HG03521 (cell line): ENCODE results near the gene ARHGAP24.
A peak's percentile ranks its signal among the peaks of the same experiment; 100 is the strongest.

Source experiments
- ATAC-seq: cut with Tn5 transposase; IDR thresholded peaks from one replicate; pipeline ENCODE4 v1.9.1; 2021; ENCODE audit warnings: mild to moderate bottlenecking, moderate library complexity; ENCODE audit not compliant: unreplicated experiment

Gene ARHGAP24

DNA sequence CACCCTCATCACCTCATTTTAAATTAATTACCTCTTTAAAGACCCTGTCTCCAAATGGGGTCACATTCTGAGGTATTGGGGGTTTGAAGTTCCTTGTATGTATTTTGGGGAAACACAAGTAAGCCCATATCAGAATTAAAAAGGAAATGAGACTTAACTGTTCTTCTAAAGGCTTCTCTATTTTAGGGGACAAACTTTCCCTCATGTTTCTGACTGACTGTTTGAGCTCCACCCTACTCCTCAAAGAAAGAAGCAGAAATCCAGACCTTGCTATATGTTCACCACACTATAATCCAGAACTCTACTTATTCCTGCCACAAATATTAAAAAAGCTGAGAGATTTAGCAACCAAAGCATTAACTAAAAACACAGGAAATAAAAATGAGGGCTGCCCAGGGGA lies 258.8 kb downstream of the ARHGAP24 start:
- ATAC-seq, result no peak

DNA sequence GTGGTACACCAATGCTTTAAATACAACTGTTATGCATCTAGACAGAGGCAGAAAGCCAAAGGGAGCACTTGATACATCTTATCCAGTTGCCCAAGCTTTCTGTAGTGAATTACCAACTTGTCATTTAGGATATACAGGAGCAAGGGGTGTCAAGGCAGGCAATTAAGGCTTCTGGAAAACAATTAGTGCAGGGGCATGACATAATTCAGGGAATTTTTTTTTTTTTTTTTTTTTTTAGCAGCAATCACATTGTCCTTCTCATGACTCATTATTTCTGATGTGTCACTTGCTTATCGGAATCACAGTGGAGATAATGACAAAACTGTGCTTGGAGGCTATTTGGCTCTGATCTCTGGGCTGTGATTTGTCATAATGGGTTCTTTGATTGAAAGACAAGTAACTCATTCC lies 259.5 kb downstream of the ARHGAP24 start:
- no peak for ATAC-seq

DNA sequence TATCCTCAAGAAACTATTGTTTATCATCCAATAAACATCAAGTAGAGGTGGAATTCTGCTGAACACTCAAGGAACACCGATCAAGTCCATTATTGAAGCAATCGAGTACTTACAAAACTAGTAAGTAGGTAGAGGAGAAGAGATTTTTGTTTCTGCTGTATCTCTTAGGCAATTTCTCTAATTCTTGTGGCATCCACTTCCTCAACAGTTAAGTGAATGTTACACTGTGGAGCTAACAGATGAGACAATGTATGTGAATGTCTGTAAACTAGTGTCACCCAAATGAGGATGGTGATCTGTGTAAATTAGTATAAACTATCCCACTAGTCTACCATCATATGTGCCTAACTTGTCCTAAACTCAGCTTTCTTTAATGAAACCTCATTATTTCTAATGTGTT lies 261.6 kb downstream of the ARHGAP24 start:
- no peak for ATAC-seq

- ATAC-seq, result no peak
Measured at GRCh38 chr4:85737254-85737653, 262.3 kb downstream of the ARHGAP24 start.

- no peak for ATAC-seq
Measured at GRCh38 chr4:85738721-85739120, 263.8 kb downstream of the ARHGAP24 start.

GRCh38 chr4:85740431-85740861 lies 265.5 kb downstream of the ARHGAP24 start:
- no peak for ATAC-seq

DNA sequence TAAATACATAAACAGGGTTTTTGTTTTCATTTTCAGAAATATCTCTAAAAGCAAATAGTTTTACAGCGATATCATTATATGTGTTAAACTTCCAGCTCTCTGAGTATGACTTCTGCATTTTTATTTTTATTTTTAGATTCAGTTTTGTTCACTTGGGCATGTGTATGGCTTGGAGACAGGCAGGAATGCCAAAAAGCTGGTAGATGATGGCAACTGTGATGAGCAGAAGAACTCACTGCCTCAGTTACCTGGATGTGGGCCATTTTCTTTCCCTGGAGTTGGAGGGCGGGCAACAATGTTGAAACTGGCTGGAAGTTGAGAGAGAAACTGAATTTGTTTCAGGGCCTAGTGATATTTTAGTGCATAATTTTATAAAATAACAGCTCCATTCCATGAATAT lies 266.4 kb downstream of the ARHGAP24 start:
- ATAC-seq, result no peak

DNA sequence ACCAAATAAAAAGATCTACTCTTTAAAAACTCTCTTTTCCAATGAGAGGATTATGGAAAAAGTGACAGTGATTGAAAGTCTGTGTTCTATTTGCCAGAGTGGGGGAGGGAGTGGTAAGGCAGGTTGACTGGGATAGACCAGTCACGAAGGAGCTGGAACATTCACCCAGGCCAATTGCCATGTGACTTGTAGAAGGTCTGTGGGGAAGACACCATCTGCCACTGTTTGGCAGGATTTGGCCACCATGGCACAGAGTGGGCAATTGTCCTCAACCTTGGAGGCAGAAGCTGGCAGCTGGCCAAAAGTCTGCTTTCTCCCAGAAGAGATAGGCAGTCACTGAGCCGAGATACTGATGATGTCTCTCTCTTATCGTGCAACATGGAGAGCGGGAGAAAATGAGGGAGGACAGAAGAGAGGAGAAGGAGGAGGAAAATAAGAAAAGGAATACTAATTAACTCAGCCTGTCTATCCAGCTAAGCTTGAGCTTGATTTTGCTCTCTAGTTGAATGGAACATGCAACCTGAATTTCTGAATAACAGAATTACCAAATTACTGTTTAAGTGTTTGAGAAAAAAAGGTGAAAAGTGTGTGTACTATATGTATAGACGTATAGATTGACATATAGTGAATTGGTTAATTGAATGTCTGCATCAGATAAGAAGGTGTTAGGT lies 267.1 kb downstream of the ARHGAP24 start:
- ATAC-seq, result no peak

GRCh38 chr4:85744950-85745349 lies 270.0 kb downstream of the ARHGAP24 start:
- ATAC-seq, result no peak

DNA sequence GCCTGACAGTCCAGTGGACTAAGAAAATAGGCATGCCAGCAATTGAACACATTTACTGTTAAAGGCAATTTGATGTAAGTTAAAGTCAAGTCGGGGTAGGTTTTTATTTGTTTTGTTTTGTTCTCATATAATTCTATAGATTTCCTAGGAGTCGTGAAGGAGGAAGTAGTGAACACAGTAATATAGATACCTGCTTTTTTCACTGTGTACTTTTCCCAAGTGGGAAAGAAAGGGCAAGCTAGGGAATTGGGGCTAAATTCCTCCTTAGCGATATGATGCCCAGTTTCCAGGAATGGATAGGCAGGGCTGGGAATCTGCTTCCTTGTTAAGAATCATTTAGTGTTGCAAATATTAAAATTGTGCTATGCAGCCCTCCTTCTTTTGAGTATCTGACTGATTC lies 271.0 kb downstream of the ARHGAP24 start:
- no peak for ATAC-seq

DNA sequence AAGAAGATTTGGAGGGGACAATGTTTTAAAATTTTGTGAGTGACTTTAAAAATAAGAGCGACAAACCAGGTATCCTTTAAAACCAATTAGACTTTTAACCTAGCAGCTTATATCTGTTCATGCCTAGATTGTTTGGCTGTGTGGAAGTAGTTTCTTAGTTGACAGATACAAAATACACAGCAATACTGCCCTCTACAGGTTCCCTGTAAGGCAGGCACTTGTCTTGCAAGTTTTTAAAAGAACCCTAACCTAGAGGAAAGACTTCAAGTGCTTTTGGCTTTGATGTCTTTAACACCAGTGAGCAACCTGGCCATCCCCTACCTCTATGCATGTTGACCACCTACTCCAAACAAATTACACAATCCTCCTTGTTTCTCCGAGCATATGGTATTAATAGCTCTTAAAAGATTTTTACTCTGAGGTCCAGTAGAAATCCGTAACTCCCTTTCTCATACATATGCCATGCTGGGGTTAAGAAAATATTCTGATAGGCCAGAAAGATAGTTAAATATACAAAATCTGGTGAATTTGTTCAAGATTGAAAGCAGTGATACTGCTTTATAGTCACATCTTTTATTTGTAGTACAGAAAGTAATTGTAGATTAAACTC lies 273.0 kb downstream of the ARHGAP24 start:
- peak; percentile 56 for ATAC-seq

DNA sequence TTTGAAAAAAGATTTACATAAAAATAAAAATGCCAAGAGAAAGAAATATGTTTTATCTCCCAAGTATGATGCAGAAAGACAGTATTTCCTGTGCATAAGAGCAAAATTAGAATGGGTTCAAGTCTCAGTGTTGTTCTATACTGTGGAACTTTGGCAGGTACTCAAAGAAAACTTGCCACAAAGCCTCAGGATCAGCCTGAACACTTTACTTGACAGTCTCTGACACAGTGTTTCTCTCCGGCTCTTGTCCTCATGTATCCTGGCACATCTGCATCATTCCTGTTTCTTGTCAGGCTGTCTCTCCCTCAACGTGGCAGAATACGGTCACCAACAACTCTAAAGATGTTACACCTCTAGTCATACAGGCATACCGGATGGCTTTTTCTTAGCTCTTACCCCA lies 273.7 kb downstream of the ARHGAP24 start:
- ATAC-seq, result no peak

GRCh38 chr4:85751866-85752265 lies 276.9 kb downstream of the ARHGAP24 start:
- no peak for ATAC-seq

GRCh38 chr4:85755285-85755684 lies 280.3 kb downstream of the ARHGAP24 start:
- ATAC-seq, result no peak

DNA sequence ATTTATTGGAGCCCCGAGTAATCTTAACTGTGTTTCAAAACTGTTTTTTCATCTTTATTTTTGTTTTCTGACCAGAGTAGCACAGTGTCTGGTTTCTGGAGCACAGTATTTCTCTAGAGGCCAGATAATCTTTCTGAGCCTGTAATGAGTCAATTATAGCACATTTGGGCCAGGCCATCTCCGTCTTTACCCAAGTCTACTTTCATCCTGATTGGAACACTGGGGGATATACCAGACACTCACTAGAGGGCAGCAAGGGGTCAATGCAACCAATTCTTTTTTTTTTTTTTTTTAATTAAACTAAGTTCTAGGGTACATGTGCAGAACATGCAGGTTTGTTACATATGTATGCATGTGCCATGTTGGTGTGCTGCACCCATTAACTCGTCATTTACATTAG lies 282.0 kb downstream of the ARHGAP24 start:
- no peak for ATAC-seq

DNA sequence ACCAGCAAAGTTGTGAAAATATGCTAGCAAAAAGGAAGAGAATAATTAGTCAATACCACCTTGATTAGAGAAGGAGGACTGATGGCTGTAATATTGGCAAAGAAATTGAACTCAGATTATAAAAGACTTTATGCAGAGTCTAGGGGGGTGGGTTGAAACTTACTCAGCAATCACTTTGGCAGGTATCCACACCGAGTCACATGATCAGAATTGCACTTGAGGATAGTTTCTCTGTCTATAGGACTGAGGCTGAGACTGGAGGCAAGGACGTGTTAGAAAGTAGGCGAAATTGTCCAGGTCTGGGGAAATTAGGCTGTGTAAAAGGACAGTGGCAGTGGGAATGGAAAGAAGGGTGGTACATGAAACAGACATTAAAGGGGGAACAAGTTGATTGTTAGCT lies 284.4 kb downstream of the ARHGAP24 start:
- no peak for ATAC-seq

- ATAC-seq, result no peak
Measured at GRCh38 chr4:85760511-85760910, 285.6 kb downstream of the ARHGAP24 start.

DNA sequence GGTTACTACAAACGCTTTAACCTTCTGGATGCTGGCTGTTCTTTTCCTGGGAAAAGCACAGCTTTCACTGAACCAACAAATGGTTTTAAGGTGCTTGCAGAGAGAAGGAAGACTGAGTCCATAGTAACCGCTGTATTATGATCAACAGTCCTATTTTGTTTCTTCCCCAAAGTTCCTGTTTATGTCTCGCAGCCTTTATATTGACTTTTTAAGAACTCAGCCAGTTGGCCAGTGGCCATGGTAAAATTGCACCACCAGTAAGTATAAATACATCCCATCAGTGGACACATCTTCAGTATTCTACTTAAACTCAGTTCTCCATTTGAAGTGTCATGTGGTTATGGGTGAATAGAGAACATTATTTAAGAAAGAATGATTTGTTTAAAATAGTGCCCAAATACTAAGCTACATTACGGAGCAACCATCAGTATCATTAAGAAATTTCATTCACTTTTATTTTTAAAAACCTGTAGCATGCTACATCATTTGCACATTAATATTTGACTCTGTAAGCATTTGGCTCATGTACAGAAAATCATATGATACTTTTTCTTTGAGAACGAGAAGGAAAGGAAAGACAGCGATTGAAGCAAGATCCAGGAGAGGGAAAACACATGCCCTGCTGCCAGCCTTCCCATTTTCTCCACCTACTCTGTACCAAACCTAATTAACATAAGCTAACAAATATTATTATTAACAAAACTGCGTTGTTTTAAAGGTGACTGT lies 287.0 kb downstream of the ARHGAP24 start:
- no peak for ATAC-seq

GRCh38 chr4:85762529-85762871 lies 287.6 kb downstream of the ARHGAP24 start:
- ATAC-seq, result no peak

GRCh38 chr4:85763202-85763601 lies 288.3 kb downstream of the ARHGAP24 start:
- no peak for ATAC-seq

GRCh38 chr4:85767649-85768048 lies 292.7 kb downstream of the ARHGAP24 start:
- no peak for ATAC-seq

DNA sequence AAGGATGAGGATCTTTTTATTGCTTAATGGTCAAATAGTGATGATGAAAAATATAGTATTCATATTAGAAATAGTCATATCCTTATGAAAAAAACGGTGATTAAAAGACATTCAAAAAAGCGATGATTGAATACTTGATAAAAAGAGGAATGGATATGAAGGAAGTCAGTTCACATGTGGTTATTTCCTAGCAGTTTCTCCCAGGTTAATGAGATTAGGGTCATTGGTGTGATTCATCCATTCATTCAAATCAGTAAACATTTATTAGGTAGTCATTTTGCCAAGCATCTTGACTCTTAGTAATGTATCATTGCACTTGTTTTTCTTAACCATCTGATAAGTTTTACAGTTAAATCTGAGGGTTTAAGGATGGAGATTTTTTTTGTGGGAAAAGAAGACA lies 294.1 kb downstream of the ARHGAP24 start:
- no peak for ATAC-seq
